Epidermal melanocyte (primary cell): ENCODE results near the gene ADCYAP1R1.

Experiments
- DNase-seq: peaks from one replicate; pipeline ENCODE4 v3.0.0; 2011; ENCODE audit warnings: low spot score; ENCODE audit not compliant: insufficient read length

ADCYAP1R1 gene

GRCh38 chr7:31067491-31067890, 15.4 kb downstream of the ADCYAP1R1 start:
- DNase-seq = no peak

GRCh38 chr7:31068006-31068675, 16.0 kb downstream of the ADCYAP1R1 start:
- no peak for DNase-seq

DNA sequence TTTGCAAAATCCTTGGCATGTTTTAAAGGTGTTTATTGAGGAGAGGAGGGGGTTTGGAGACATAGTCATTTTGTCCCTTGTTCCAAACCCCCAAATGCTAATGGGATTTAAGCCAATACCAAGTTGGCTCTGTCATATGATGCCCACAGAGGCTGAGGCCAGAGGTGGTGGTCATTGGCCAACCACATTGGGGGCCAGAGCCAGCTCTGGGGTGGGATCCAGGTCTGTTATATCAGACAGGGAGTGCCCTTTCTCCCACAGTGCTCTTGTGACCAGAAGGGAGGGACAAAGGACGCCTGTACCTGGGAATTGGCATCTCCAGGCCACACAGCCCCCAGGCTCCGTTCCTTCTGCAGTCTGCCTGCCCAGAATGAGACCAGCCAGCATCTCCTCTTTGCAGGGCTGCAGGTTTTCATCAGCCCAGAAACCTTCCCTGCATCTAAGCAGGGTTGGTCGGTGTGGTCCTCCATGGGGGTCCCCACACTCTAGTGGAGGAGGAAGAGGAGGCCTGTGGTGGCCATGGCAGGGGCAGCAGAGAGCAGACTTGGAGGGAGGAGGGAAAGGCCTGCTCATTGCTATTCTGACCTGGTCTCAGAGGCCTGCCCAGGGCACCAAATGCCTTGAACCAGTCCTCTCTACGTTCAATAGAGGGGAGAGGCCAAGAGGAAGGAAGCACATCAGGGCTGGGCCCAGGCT, 17.9 kb downstream of the ADCYAP1R1 start:
- no peak for DNase-seq

DNA sequence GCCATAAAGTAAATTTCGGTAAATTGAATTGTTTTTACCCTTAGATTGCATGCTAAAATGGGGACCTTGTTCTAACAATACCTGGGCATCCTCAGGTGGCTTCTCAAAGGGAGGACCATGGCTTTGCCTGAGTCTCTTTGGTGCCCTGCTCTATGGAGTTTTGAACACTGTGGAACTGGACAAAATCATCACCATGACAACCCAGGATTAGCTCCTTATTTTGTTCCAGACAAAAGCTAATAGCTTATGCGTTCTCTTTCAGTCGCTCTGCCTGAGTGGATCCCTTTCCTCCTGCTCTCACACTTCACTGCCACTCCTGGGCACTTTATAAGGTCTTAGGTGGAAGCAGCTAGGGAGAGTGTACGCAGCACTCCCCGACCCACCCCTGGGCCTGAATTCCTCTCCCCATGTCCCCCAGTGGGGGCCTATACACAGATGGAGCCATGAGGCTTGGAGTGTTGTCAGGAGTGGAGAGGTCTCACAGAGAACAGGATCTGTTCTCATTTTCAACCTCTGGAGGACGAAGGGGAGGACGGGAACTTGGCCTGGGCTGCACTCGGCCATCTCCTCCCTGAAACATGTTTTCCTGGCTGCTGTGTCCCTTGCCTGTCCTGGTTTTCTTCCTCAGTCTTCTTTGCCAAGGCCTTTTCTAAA, 19.0 kb downstream of the ADCYAP1R1 start:
- DNase-seq = no peak

- DNase-seq = no peak
Observed at GRCh38 chr7:31071645-31072029, 19.5 kb downstream of the ADCYAP1R1 start.

DNA sequence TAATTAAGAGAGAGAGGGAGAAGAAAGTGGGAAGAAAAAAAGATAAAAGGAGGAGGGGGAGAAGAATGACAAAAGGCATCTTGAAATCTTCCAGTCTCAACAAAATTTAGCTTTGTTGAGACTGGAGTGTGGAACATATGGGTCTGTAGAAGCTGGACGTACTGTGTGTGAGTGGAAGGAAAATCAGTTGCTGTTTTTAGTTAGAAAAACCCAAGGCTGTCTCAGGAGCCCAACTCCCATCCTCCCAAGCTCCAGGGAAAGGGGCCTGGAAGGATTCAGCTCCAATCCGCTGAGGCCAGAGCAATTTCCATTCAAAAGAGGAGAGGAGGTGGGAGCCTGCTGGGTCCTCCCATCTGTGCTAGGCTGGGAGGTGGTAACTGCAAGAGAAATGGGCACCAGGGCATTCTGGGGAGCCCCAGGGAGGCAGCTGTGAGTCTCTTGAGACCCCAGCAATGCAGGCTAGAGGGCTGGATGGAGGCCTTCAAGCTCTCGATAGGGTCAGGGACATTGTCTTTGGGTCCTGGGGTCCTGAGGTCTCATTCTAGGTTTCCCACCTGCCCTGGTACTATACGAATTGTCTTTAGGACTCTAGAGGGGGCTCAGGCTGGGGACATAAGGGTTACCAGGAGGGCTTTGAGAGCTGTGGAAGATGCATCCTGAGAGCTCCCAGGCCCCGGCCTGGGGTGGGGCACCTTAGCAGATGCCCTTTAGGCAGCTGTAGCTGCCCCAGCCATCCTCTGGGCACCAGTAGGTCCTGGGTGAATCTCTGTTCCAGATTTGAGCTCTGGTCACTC, 21.4 kb downstream of the ADCYAP1R1 start:
- DNase-seq = no peak

DNA sequence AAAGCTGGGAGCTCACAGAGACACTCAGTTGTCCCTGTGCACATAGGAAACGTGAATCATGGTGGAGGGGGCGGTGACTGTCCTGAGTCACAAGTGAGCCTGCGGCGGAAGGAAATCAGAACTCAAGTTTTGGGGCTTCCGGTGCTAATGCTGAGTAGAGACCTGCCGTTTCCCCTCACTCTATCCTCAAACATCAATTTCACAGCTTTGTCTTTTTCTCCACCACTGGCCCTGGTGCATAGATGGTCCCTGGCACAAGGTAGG, 21.9 kb downstream of the ADCYAP1R1 start:
- no peak for DNase-seq

GRCh38 chr7:31074403-31075085, 22.4 kb downstream of the ADCYAP1R1 start:
- no peak for DNase-seq

GRCh38 chr7:31075086-31075405, 22.9 kb downstream of the ADCYAP1R1 start:
- no peak for DNase-seq

DNA sequence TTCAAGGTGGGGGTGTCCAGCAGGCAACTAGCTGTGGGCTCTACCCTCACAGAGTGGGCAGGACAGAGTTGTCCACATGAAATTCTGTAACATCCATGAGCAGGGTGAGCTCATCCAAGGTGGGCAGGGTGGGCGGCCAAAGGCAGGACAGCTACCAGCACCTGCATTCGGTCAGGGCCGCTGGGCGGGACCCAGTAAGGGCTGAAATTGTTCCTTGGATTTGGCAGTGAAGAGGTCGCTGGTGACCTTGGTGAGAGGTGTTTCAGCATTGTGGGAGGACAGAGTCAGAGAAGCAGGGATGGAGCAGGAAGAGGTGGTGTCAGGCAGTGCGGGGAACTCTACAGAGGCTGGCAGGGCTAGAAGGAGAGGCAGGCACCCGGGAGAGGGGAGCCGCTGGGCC, 23.9 kb downstream of the ADCYAP1R1 start:
- no peak for DNase-seq

- DNase-seq = no peak
Observed at GRCh38 chr7:31076641-31077310, 24.7 kb downstream of the ADCYAP1R1 start.

DNA sequence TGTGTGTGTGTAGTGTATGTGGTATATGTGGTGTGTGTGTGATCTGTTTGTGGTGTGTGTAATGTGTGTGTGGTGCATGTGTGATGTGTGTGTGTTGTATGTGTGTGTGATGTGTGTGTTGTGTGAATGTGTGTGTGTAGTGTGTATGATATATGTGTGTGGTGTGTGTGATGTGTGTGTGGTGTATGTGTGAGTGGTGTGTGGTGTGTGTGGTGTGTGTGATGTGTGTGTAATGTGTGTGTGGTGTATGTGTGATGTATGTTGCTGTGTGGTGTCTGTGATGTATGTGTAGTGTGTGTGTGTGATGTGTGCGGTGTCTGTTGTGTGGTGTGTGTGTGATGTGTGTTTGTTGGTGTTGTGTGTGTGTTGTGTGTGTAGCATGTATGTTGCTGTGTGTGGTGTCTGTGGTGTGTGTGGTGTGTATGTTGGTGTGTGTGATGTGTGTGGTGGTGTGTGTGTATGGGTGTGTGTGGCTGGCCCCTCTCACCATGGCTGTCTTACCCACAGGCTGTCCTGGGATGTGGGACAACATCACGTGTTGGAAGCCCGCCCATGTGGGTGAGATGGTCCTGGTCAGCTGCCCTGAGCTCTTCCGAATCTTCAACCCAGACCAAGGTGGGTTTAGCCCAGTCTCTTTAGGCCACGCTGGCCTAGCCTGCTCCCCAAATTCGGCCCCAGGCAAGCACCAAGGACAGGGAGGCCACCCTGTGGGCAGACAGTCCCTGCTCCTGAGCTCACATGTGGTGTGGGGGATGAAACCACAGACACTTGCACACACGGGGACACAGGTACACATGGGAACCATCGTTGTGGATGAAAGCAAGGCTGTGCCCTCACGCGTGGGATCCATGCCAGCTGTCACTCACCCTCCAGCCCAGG, 25.6 kb downstream of the ADCYAP1R1 start:
- no peak for DNase-seq

- DNase-seq = no peak
Observed at GRCh38 chr7:31078363-31078990, 26.4 kb downstream of the ADCYAP1R1 start.

DNA sequence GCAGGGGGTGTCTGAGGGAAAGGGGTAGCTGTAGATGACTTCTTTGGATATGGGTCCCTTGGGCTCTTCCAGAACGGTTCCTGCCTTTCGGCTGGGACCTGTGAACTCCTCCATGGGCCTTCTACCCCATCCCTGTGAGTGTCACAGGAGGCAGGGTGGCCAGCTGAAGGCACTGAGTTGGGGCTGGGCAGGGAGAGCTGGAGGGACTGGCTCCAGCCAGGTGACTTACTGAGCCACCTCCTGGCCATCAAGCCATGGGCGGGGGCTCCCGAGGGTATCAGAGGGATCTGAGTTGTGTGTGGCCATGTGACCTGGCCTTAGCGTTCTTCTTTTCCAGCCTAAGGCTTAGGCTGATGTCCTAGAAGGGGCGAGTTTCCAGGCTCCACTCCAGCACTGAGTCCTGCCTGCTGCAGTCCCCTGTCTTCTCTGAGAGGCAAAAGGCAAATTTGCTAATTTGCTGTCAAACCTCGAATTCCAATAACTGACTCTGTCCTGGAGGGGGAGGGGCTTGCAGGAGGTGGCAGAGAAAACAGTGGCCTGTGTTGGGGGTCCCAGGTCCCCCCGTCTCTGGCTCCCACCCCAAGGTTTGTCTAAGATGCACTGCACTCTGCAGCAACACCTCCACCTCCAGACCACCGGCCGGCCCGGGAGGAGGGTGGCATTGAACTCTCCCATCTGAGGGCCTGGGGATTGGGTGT, 27.2 kb downstream of the ADCYAP1R1 start:
- DNase-seq = no peak

DNA sequence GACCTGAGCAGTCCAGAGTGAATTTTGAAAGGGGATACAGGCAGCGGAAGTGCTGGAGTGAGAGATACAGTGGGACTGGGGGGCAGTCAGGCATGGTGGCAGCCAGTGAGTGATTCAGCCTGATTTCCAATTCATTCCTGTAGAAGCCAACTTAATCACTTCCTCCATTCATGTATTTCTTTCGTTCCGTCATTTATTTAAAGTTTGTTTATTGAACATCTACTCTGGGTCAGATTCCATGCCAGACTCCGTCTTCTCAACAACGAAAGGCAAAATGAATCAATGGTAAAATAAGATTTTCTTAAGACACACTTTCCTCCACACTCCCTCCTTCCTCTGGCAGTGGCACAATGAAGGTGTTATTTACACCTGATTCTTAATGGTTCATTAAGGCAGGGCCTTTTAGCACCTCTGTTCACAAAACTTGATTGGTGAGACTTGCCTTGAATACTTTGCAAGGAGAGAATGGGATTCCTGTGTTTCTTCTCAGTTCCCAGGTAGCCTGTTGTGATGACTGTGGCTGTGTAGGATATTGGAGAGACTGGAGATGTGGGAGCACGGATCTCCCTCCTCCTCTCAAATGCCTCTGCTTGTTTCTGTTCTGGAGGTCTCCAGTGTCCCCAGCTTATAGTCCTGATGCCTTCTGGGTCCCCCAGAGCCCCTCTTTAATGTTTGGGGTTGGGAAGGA, 27.9 kb downstream of the ADCYAP1R1 start:
- DNase-seq = no peak

DNA sequence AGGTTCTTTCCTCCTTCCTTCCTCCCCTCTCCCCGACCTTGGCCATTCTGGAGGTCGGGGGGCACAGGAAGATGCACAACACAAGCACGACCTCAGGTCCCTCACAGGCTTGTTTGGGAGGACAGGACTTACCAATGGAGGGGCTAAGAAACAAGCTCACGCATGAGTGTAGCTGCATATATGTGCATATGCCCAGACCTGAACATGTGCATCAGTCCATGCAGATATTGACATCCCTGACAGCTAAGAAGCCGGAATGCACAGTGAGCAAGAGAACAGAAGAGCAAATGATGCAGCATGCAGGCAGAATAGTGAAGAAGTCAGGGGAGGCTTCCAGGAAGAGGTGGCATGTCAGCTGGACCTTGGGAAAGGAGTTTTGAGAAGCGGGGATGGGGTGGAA, 28.7 kb downstream of the ADCYAP1R1 start:
- no peak for DNase-seq

GRCh38 chr7:31082017-31082416, 29.9 kb downstream of the ADCYAP1R1 start:
- no peak for DNase-seq

- DNase-seq = no peak
Observed at GRCh38 chr7:31082447-31082846, 30.3 kb downstream of the ADCYAP1R1 start.
